ENCODE data around the gene TXNL4B. TPM values are rescaled to one million over a fixed set of nuclear protein-coding genes. Genes with fewer than 3 reads are reported as not detected.
A peak's percentile ranks its signal among the peaks of the same experiment; 100 is the strongest.

TXNL4B gene
- total RNA-seq, 1 donor from 2014 or later = 6.8 TPM

- FAIRE-seq (no peak), DNase-seq (ENCODE audit: low read depth) (peak; percentile 10)
- TF ChIP-seq CTCF (IDR thresholded peaks at IDR 0.05; ENCODE audit: insufficient read depth, low read length, severe bottlenecking) = no peak
- Histone ChIP-seq H3K27me3 (ENCODE audit: control insufficient read depth, insufficient read depth, low read length) (no peaks in the 10 kb centered on the region), H3K4me3 (ENCODE audit: low read depth, low read length) (no peak overlapping the region), H3K36me3 (ENCODE audit: control insufficient read depth, insufficient read depth, low read length) (peaks cover 18% of the 10 kb centered on the region)
These were observed 18.4 kb upstream of the TXNL4B start for GRCh38 chr16:72111657-72112451.

- no peak for DNase-seq (ENCODE audit: low read depth)
- H3K27me3 ChIP-seq (ENCODE audit: control insufficient read depth, insufficient read depth, low read length) = no peaks in the 10 kb centered on the region
- peaks cover 20% of the 10 kb centered on the region for H3K36me3 ChIP-seq (ENCODE audit: control insufficient read depth, insufficient read depth, low read length)
- no peak overlapping the region for H3K4me3 ChIP-seq (ENCODE audit: low read depth, low read length)
- FAIRE-seq = no peak
- TF ChIP-seq CTCF (IDR thresholded peaks at IDR 0.05; ENCODE audit: insufficient read depth, low read length, severe bottlenecking) = no peak
These were observed 17.5 kb upstream of the TXNL4B start for GRCh38 chr16:72110662-72111615.

- DNase-seq (ENCODE audit: low read depth) = no peak
- Histone ChIP-seq H3K27me3 (ENCODE audit: control insufficient read depth, insufficient read depth, low read length) (no peaks in the 10 kb centered on the region), H3K4me3 (ENCODE audit: low read depth, low read length) (no peak overlapping the region), H3K36me3 (ENCODE audit: control insufficient read depth, insufficient read depth, low read length) (peaks cover 28% of the 10 kb centered on the region)
- TF ChIP-seq CTCF (IDR thresholded peaks at IDR 0.05; ENCODE audit: insufficient read depth, low read length, severe bottlenecking) = no peak
- no peak for FAIRE-seq
These were observed 16.6 kb upstream of the TXNL4B start for GRCh38 chr16:72109966-72110530.

- no peak overlapping the region for H3K4me3 ChIP-seq (ENCODE audit: low read depth, low read length)
- DNase-seq (ENCODE audit: low read depth) (no peak), FAIRE-seq (no peak)
- TF ChIP-seq CTCF (IDR thresholded peaks at IDR 0.05; ENCODE audit: insufficient read depth, low read length, severe bottlenecking) = no peak
- no peaks in the 10 kb centered on the region for H3K27me3 ChIP-seq (ENCODE audit: control insufficient read depth, insufficient read depth, low read length)
- H3K36me3 ChIP-seq (ENCODE audit: control insufficient read depth, insufficient read depth, low read length) = peaks cover 33% of the 10 kb centered on the region
These were observed 15.9 kb upstream of the TXNL4B start for GRCh38 chr16:72109300-72109699.

- no peak for TF ChIP-seq CTCF (IDR thresholded peaks at IDR 0.05; ENCODE audit: insufficient read depth, low read length, severe bottlenecking)
- H3K4me3 ChIP-seq (ENCODE audit: low read depth, low read length) = no peak overlapping the region
- no peaks in the 10 kb centered on the region for H3K27me3 ChIP-seq (ENCODE audit: control insufficient read depth, insufficient read depth, low read length)
- H3K36me3 ChIP-seq (ENCODE audit: control insufficient read depth, insufficient read depth, low read length) = peaks cover 38% of the 10 kb centered on the region
- peak; percentile 18 for FAIRE-seq
- DNase-seq (ENCODE audit: low read depth) = no peak
These were observed 15.1 kb upstream of the TXNL4B start for GRCh38 chr16:72108353-72109102.

Data from bronchial epithelial cell (primary cell).